H1 (cell line): ENCODE data around the gene KRTAP10-3. TPM values are rescaled to one million over a fixed set of nuclear protein-coding genes. Genes with fewer than 3 reads are reported as not detected.

ENCODE experiments used
- CTCF ChIA-PET: fragments of 300-600 bp; sonication (Branson Sonifier 250); formaldehyde crosslinking; loops from one replicate; lab custom pipeline; 2021; ENCODE audit not compliant: partially characterized antibody; lab: Charles Lee
- POLR2A ChIA-PET: fragments of 300-600 bp; sonication (Branson Sonifier 250); formaldehyde crosslinking; loops from one replicate; lab custom pipeline; 2021; ENCODE audit warnings: inconsistent platforms; ENCODE audit not compliant: partially characterized antibody; lab: Charles Lee
- DNase-seq, 2 experiments: peaks; one replicate each; pipeline versions ENCODE4 v3.0.0 to v3.0.0-alpha.2; 2010 to 2022; ENCODE audit warnings: low spot score in 2 of 2, low read depth in 1 of 2, mixed read lengths in 1 of 2
- FAIRE-seq: peaks from 2 replicates; lab custom pipeline; 2011; peaks lifted over from hg19 to GRCh38; lab: Jason Lieb, UNC
- H2AFZ ChIP-seq: 2 replicates; pipeline ENCODE4 v1.8.1; 2012; ENCODE audit warnings: low read length, inconsistent platforms
- H2AK5ac ChIP-seq: 2 replicates; pipeline ENCODE4 v1.6.1; 2013; ENCODE audit warnings: low read depth, low read length
- H2BK120ac ChIP-seq: replicated peaks from 2 replicates; pipeline ENCODE3; 2013; ENCODE audit warnings: low read depth, low read length, inconsistent platforms
- H2BK12ac ChIP-seq: 2 replicates; pipeline ENCODE4 v1.6.1; 2013; ENCODE audit warnings: low read depth, low read length
- H2BK15ac ChIP-seq: 2 replicates; pipeline ENCODE4 v1.6.1; 2013; ENCODE audit warnings: low read length
- H2BK20ac ChIP-seq: 2 replicates; pipeline ENCODE4 v1.6.1; 2013; ENCODE audit warnings: low read length
- H2BK5ac ChIP-seq: 2 replicates; pipeline ENCODE4 v1.6.1; 2013; ENCODE audit warnings: low read depth, low read length
- H3K14ac ChIP-seq: 2 replicates; pipeline ENCODE4 v1.6.1; 2013; ENCODE audit warnings: inconsistent platforms; ENCODE audit not compliant: insufficient read length
- H3K18ac ChIP-seq: 2 replicates; pipeline ENCODE4 v1.6.1; 2013; ENCODE audit warnings: low read length; ENCODE audit errors: extremely low read depth
- H3K23ac ChIP-seq: 2 replicates; pipeline ENCODE4 v1.6.1; 2013; ENCODE audit warnings: inconsistent platforms; ENCODE audit not compliant: insufficient read length
- H3K23me2 ChIP-seq: 2 replicates; pipeline ENCODE4 v1.6.1; 2013; ENCODE audit warnings: low read depth, low read length
- H3K27ac ChIP-seq: 2 replicates; pipeline ENCODE4 v1.6.1; 2011; ENCODE audit warnings: low read depth, low read length, inconsistent platforms
- H3K27me3 ChIP-seq, 4 experiments: replicated peaks in 1 of 4; 1 replicate in 1 of 4; 2 replicates in 3 of 4; pipeline versions ENCODE4 v1.6.1 to v1.8.1; 2011 to 2013; ENCODE audit warnings: low read length in 3 of 4, mild to moderate bottlenecking in 3 of 4, inconsistent platforms in 2 of 4, mixed read lengths in 2 of 4, moderate library complexity in 1 of 4; ENCODE audit not compliant: control insufficient read depth in 3 of 4, insufficient read depth in 3 of 4; ENCODE audit errors: extremely low read depth in 1 of 4
- H3K36me3 ChIP-seq, 4 experiments: 2 replicates each; pipeline versions ENCODE4 v1.6.1 to v1.8.1; 2011 to 2013; ENCODE audit warnings: mild to moderate bottlenecking in 4 of 4, low read length in 3 of 4, moderate library complexity in 2 of 4, control low read depth in 1 of 4, inconsistent platforms in 1 of 4; ENCODE audit not compliant: insufficient read depth in 4 of 4, control insufficient read depth in 2 of 4
- H3K4ac ChIP-seq: replicated peaks from 2 replicates; pipeline ENCODE3; 2013; ENCODE audit warnings: low read length, low read depth, mixed read lengths, inconsistent platforms; ENCODE audit not compliant: insufficient read length
- H3K4me1 ChIP-seq, 4 experiments: replicated peaks in 1 of 4; 1 replicate in 1 of 4; 2 replicates in 3 of 4; pipeline versions ENCODE4 v1.6.1 to v1.8.1; 2011 to 2013; ENCODE audit warnings: low read length in 3 of 4, inconsistent platforms in 2 of 4, mixed read lengths in 1 of 4; ENCODE audit not compliant: insufficient read depth in 4 of 4, control insufficient read depth in 3 of 4
- H3K4me2 ChIP-seq, 2 experiments: 2 replicates each; pipeline versions ENCODE4 v1.6.1 to v1.8.1; 2011 to 2013; ENCODE audit warnings: low read depth in 2 of 2, low read length in 2 of 2, control low read depth in 1 of 2, inconsistent platforms in 1 of 2, mild to moderate bottlenecking in 1 of 2; ENCODE audit not compliant: insufficient read depth in 1 of 2
- H3K4me3 ChIP-seq, 4 experiments: fragments of 200-600, 300-600 bp in 1 of 4; sonication (generic), shearing (Covaris generic), sonication (Bioruptor Twin) in 1 of 4; 2 replicates each; pipeline versions ENCODE4 v1.5.1 to v1.8.1; 2011 to 2016; ENCODE audit warnings: low read length in 4 of 4, low read depth in 3 of 4, control low read depth in 2 of 4, inconsistent platforms in 2 of 4, mild to moderate bottlenecking in 2 of 4, mixed read lengths in 1 of 4, moderate library complexity in 1 of 4; ENCODE audit not compliant: insufficient read depth in 2 of 4; ENCODE audit errors: extremely low read depth in 1 of 4
- H3K56ac ChIP-seq: replicated peaks from 2 replicates; pipeline ENCODE3; 2013; ENCODE audit warnings: low read depth, mild to moderate bottlenecking, mixed read lengths, low read length, inconsistent platforms; ENCODE audit not compliant: insufficient read length
- H3K79me1 ChIP-seq: 2 replicates; pipeline ENCODE4 v1.6.1; 2013; ENCODE audit warnings: low read depth, low read length, control low read depth
- H3K79me2 ChIP-seq, 2 experiments: 2 replicates each; pipeline versions ENCODE4 v1.6.1 to v1.8.1; 2012 to 2013; ENCODE audit warnings: low read length in 2 of 2, mild to moderate bottlenecking in 2 of 2, inconsistent platforms in 1 of 2; ENCODE audit not compliant: insufficient read depth in 2 of 2, control insufficient read depth in 1 of 2
- H3K9ac ChIP-seq, 4 experiments: replicated peaks in 1 of 4; 1 replicate in 1 of 4; 2 replicates in 3 of 4; pipeline versions ENCODE4 v1.6.1 to v1.8.1; 2011 to 2013; ENCODE audit warnings: low read depth in 3 of 4, low read length in 3 of 4, control low read depth in 2 of 4, mild to moderate bottlenecking in 2 of 4, moderate library complexity in 2 of 4, inconsistent platforms in 1 of 4; ENCODE audit errors: extremely low read depth in 1 of 4
- H3K9me3 ChIP-seq, 2 experiments: 2 replicates each; pipeline versions ENCODE4 v1.6.1 to v1.8.1; 2012 to 2013; ENCODE audit warnings: mild to moderate bottlenecking in 2 of 2, moderate library complexity in 2 of 2, control low read depth in 1 of 2, inconsistent platforms in 1 of 2, low read depth in 1 of 2, low read length in 1 of 2, mixed read lengths in 1 of 2; ENCODE audit not compliant: insufficient read depth in 2 of 2
- H4K20me1 ChIP-seq, 2 experiments: replicated peaks in 1 of 2; 2 replicates each; pipeline versions ENCODE3 to v1.8.1; 2011 to 2013; ENCODE audit warnings: inconsistent platforms in 2 of 2, low read length in 2 of 2, mild to moderate bottlenecking in 1 of 2; ENCODE audit not compliant: insufficient read depth in 2 of 2, control insufficient read depth in 1 of 2
- H4K5ac ChIP-seq: 2 replicates; pipeline ENCODE4 v1.6.1; 2013; ENCODE audit warnings: low read length, low read depth, mixed read lengths, inconsistent platforms; ENCODE audit not compliant: insufficient read length
- H4K8ac ChIP-seq: 2 replicates; pipeline ENCODE4 v1.8.0; 2013; ENCODE audit warnings: mild to moderate bottlenecking, moderate library complexity, low read length, inconsistent platforms; ENCODE audit not compliant: insufficient read depth; ENCODE audit errors: extremely low read depth
- H4K91ac ChIP-seq: replicated peaks from 2 replicates; pipeline ENCODE3; 2013; ENCODE audit warnings: low read length, mixed read lengths, inconsistent platforms; ENCODE audit not compliant: insufficient read length
- TBP ChIP-seq: IDR thresholded peaks from 2 replicates; pipeline ENCODE4 v1.6.1; 2011; ENCODE audit warnings: low read depth, low read length, improper control_type of control experiment
- WGBS, 2 experiments: shearing (Covaris generic) in 1 of 2; methylation state at CpG; one replicate each; pipeline versions ENCODE4 v1.1.6 to v1.1.7; 2013 to 2015; ENCODE audit warnings: low lambda C conversion rate in 2 of 2, mixed read lengths in 2 of 2, inconsistent platforms in 1 of 2, low coverage in 1 of 2, missing lambda C conversion rate in 1 of 2; ENCODE audit not compliant: insufficient replicate concordance in 2 of 2, insufficient coverage in 1 of 2, insufficient read length in 1 of 2; ENCODE audit errors: extremely low coverage in 1 of 2, missing lambda C conversion rate in 1 of 2; 5-methylcytosine and 5-hydroxymethylcytosine counted together
- polyA plus RNA-seq, 7 experiments: library from polyadenylated mRNA; depleted of rRNA in 3 of 7; stranded (reverse) in 5 of 7; unstranded in 2 of 7; fragments of >200 nt in 5 of 7; fragments of 200-250 nt in 2 of 7; gene quantifications; 1 replicate in 5 of 7; 2 replicates in 1 of 7; 4 replicates in 1 of 7; pipeline versions ENCODE4 v1.2.1 to v1.2.3, GENCODE V29; 2011 to 2013; ENCODE audit warnings: missing spikeins in 2 of 7, mixed read lengths in 2 of 7
- total RNA-seq: library from RNA; stranded (reverse); fragmentation: NEBNext Ultra II Directional; extraction: Animal tissue kit (Norgen Biotek cat#: 25700); gene quantifications from 2 replicates; pipeline ENCODE4 v1.2.1, GENCODE V29; 2021

KRTAP10-3 gene
- total and polyA plus RNA-seq, 2 of the 8 experiments (the other 6 are each of a cell fraction or from before 2014, with no cell fraction given), result not detected

DNA sequence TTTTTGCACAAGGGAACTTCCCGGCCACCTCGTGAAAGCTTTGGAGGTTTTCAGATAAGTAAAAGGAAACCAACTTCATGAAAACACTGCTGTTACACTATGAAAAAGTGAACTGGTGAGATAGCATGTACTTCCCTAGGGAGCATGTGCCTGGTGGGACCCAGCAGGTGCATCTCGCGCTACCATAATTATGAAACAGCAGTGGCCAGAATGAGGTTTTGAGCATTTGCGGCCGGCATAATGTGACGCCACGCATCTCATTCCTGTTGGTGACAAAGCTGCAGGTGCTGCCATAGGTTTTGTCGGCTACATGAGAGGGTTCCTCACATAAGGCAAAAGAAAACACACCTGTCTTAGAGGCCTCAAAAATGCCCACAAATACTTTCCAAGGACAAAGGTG is 1.7 kb downstream of the KRTAP10-3 start:
- no peak overlapping the region for H3K56ac ChIP-seq
- H2BK5ac ChIP-seq, result no peak overlapping the region
- DNase-seq (no peak), FAIRE-seq (no peak)
- no peak overlapping the region for H3K14ac ChIP-seq
- no peak overlapping the region for H3K27ac ChIP-seq
- no peak for TF ChIP-seq TBP
- H2BK120ac ChIP-seq, result no peak overlapping the region
- H4K91ac ChIP-seq, result no peak overlapping the region
- H2BK20ac ChIP-seq, result no peak overlapping the region
- no peak overlapping the region for H3K4me3 ChIP-seq
- no peak overlapping the region for H4K5ac ChIP-seq
- ChIA-PET POLR2A (interaction anchor here (1.1 to 1.2 kb wide), 2 partner anchors 35 to 60 kb away, joined by 3 to 4 read pairs; no protein-coding TSS in a partner anchor), CTCF (interaction anchor here (0.6 to 2.0 kb wide), 6 partner anchors 12 to 696 kb away, joined by 3 to 6 read pairs (median 4); no protein-coding TSS in a partner anchor)
- peaks cover 2 to 13% (median 9%) of the 10 kb centered on the region in 4 experiments; a peak in 6 of 7 replicates for H3K4me1 ChIP-seq
- 92% methylated on average over 9 of the region's 9 CpGs; no CpG with 5 or more reads in 1 of the 2 experiments for WGBS, 2 experiments
- no peaks in the 10 kb centered on the region for H3K79me2 ChIP-seq
- H2AFZ ChIP-seq, result no peak overlapping the region
- H4K8ac ChIP-seq, result no peak overlapping the region
- no peaks in the 10 kb centered on the region for H4K20me1 ChIP-seq
- H3K9ac ChIP-seq, result no peak overlapping the region
- no peaks in the 10 kb centered on the region for H3K27me3 ChIP-seq
- no peak overlapping the region for H2BK12ac ChIP-seq
- H3K23me2 ChIP-seq, result no peaks in the 10 kb centered on the region
- H3K23ac ChIP-seq, result no peak overlapping the region
- H2AK5ac ChIP-seq, result no peak overlapping the region
- H3K4ac ChIP-seq, result peak overlapping the region; percentile 2
- H3K36me3 ChIP-seq, result no peaks in the 10 kb centered on the region
- no peak overlapping the region for H2BK15ac ChIP-seq
- no peak overlapping the region for H3K4me2 ChIP-seq
- H3K79me1 ChIP-seq, result no peaks in the 10 kb centered on the region; the same call in 1 of the 2 replicates
- H3K9me3 ChIP-seq, result no peaks in the 10 kb centered on the region
- no peak overlapping the region for H3K18ac ChIP-seq
